CD14-positive monocyte (primary cell): ENCODE data around the gene OXNAD1. TPM values are rescaled to one million over a fixed set of nuclear protein-coding genes. Genes with fewer than 3 reads are reported as not detected.
A peak's percentile ranks its signal among the peaks of the same experiment; 100 is the strongest.

ENCODE experiments used
- DNase-seq, 3 donors: peaks; one replicate each; pipeline ENCODE4 v3.0.0-alpha.2; 2011 to 2022
- H2AFZ ChIP-seq: 2 replicates; pipeline ENCODE4 v1.6.0; 2012; ENCODE audit warnings: mild to moderate bottlenecking, low read depth, low read length, inconsistent platforms; ENCODE audit not compliant: insufficient read depth, poor library complexity, severe bottlenecking
- H3K27ac ChIP-seq, 2 donors: 1 replicate in 1 of 2; 2 replicates in 1 of 2; pipeline ENCODE4 v1.5.1; 2012 to 2013; ENCODE audit warnings: low read length in 2 of 2, control low read depth in 1 of 2, inconsistent platforms in 1 of 2, low read depth in 1 of 2, mild to moderate bottlenecking in 1 of 2
- H3K27me3 ChIP-seq, 2 donors: one replicate each; pipeline versions ENCODE4 v1.6.0 to v1.6.1; 2011 to 2013; ENCODE audit warnings: low read length in 2 of 2; ENCODE audit not compliant: control insufficient read depth in 2 of 2, insufficient read depth in 2 of 2
- H3K36me3 ChIP-seq, 2 donors: replicated peaks in 1 of 2; 1 replicate in 1 of 2; 2 replicates in 1 of 2; pipeline versions ENCODE4 v1.5.1 to v1.6.1; 2012 to 2013; ENCODE audit warnings: low read length in 2 of 2, control low read depth in 1 of 2, inconsistent platforms in 1 of 2, mild to moderate bottlenecking in 1 of 2; ENCODE audit not compliant: insufficient read depth in 2 of 2, control insufficient read depth in 1 of 2
- H3K4me1 ChIP-seq, 2 donors: 1 replicate in 1 of 2; 2 replicates in 1 of 2; pipeline versions ENCODE4 v1.5.1 to v1.6.1; 2012 to 2013; ENCODE audit warnings: low read length in 2 of 2, control low read depth in 1 of 2, inconsistent platforms in 1 of 2, mild to moderate bottlenecking in 1 of 2, moderate library complexity in 1 of 2; ENCODE audit not compliant: insufficient read depth in 2 of 2, control insufficient read depth in 1 of 2
- H3K4me2 ChIP-seq: replicated peaks from 2 replicates; pipeline ENCODE3; 2012; ENCODE audit warnings: low read length, moderate library complexity, mild to moderate bottlenecking; ENCODE audit not compliant: poor library complexity, severe bottlenecking; ENCODE audit errors: extremely low read depth
- H3K4me3 ChIP-seq, 3 experiments: fragments of 200-600 bp in 1 of 3; sonication (generic) in 1 of 3; replicated peaks in 1 of 3; 1 replicate in 2 of 3; 2 replicates in 1 of 3; pipeline ENCODE4 v1.5.1; 2011 to 2013; ENCODE audit warnings: low read length in 3 of 3, mild to moderate bottlenecking in 3 of 3, control low read depth in 2 of 3, low read depth in 2 of 3, inconsistent platforms in 1 of 3, moderate library complexity in 1 of 3
- H3K79me2 ChIP-seq: 2 replicates; pipeline ENCODE4 v1.6.0; 2012; ENCODE audit warnings: mild to moderate bottlenecking, control low read depth, inconsistent platforms, low read length, moderate library complexity; ENCODE audit not compliant: insufficient read depth
- H3K9ac ChIP-seq: 2 replicates; pipeline ENCODE4 v1.6.0; 2017; ENCODE audit warnings: low read length, mild to moderate bottlenecking; ENCODE audit not compliant: insufficient read depth, poor library complexity, severe bottlenecking
- H3K9me3 ChIP-seq, 2 donors: replicated peaks in 1 of 2; 1 replicate in 1 of 2; 2 replicates in 1 of 2; pipeline versions ENCODE4 v1.5.1 to v1.6.1; 2012 to 2013; ENCODE audit warnings: low read length in 2 of 2, control low read depth in 1 of 2; ENCODE audit not compliant: control insufficient read depth in 1 of 2, insufficient read depth in 1 of 2
- H4K20me1 ChIP-seq: 2 replicates; pipeline ENCODE4 v1.6.0; 2012; ENCODE audit warnings: mild to moderate bottlenecking, low read length, control low read depth, moderate library complexity; ENCODE audit not compliant: insufficient read depth
- H3K27ac Mint-ChIP-seq, 7 donors: one replicate each; pipeline ENCODE4 v1.8.0; 2020; ENCODE audit warnings: mild to moderate bottlenecking in 7 of 7, mixed read lengths in 7 of 7, moderate library complexity in 6 of 7, inconsistent platforms in 2 of 7
- H3K27me3 Mint-ChIP-seq, 3 donors: one replicate each; pipeline ENCODE4 v1.8.0; 2021 to 2022; ENCODE audit warnings: low read depth in 3 of 3, mild to moderate bottlenecking in 3 of 3, mixed read lengths in 3 of 3, moderate library complexity in 3 of 3, inconsistent platforms in 1 of 3
- H3K36me3 Mint-ChIP-seq, 2 donors: one replicate each; pipeline ENCODE4 v1.8.0; 2020; ENCODE audit warnings: mixed read lengths in 2 of 2, inconsistent platforms in 1 of 2, mild to moderate bottlenecking in 1 of 2
- H3K4me1 Mint-ChIP-seq: one replicate; pipeline ENCODE4 v1.8.0; 2020; ENCODE audit warnings: mild to moderate bottlenecking, mixed read lengths
- H3K4me3 Mint-ChIP-seq, 2 donors: one replicate each; pipeline ENCODE4 v1.8.0; 2020; ENCODE audit warnings: mild to moderate bottlenecking in 2 of 2, mixed read lengths in 2 of 2, moderate library complexity in 1 of 2
- H3K9me3 Mint-ChIP-seq, 7 donors: one replicate each; pipeline ENCODE4 v1.8.0; 2020 to 2022; ENCODE audit warnings: mixed read lengths in 7 of 7, mild to moderate bottlenecking in 6 of 7, moderate library complexity in 6 of 7, inconsistent platforms in 2 of 7
- WGBS: methylation state at CpG from one replicate; pipeline ENCODE4 v1.1.5; 2013; ENCODE audit warnings: missing lambda C conversion rate; ENCODE audit not compliant: insufficient coverage; 5-methylcytosine and 5-hydroxymethylcytosine counted together
- intact Hi-C, 2 donors: fragments of 100-400 bp; cut with micrococcal nuclease; formaldehyde crosslinking; loops; one replicate each; pipeline versions ENCODE4 v1.15.0 to v1.15.1; 2023
- polyA plus RNA-seq, 3 donors: library from polyadenylated mRNA; depleted of rRNA in 1 of 3; unstranded in 2 of 3; stranded (reverse) in 1 of 3; fragments of 300-500 nt in 2 of 3; fragments of >200 nt in 1 of 3; fragmentation: Illumina TruSeq in 2 of 3; gene quantifications; 1 replicate in 2 of 3; 2 replicates in 1 of 3; pipeline ENCODE4 v1.2.3, GENCODE V29; 2012 to 2021
- TF ChIP-seq, protein P1 (sequence below): fragments of 200-600 bp; IDR thresholded peaks from one replicate; pipeline ENCODE4 v1.8.0; 2022; ENCODE audit warnings: antibody characterized with exemption, mild to moderate bottlenecking

OXNAD1 gene
- polyA plus RNA-seq, 3 donors = 3.7 to 5.1 (median 4.4) TPM

DNA sequence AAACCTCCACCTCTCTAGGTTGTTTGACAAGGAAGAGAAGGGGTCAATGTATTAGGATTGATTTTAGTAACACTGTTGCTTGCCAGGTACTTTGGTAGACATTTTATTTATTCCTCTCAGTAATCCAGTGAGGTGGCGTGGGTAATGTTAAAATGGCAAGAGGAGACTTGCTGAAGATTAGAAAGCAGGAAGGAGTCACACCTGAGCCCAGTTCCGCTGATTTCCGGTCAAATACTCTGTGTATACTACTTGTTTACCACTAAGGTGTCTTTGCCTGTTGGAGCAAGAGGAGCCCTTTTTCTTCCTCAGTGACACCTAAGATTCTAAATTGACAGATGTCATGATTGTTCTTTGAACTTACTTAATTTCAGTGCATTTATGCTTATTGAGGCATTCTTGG is 1.7 kb downstream of the OXNAD1 start:
- peaks cover 0 to 2% (median 0%) of the 10 kb centered on the region in 3 donors for H3K27me3 Mint-ChIP-seq
- H3K4me1 Mint-ChIP-seq = peaks cover 17% of the 10 kb centered on the region
- peak overlapping the region in 4 of 7 donors; percentile 2 to 19 (median 8) for H3K27ac Mint-ChIP-seq
- H3K27ac ChIP-seq = peak overlapping the region in 1 of 2 donors; percentile 23
- no peak overlapping the region for H3K4me3 Mint-ChIP-seq
- DNase-seq = no peak
- peaks cover 22 to 23% of the 10 kb centered on the region in 2 donors for H3K36me3 ChIP-seq
- H3K4me3 ChIP-seq = no peak overlapping the region
- H3K4me2 ChIP-seq = no peak overlapping the region
- no peaks in the 10 kb centered on the region for H3K9me3 Mint-ChIP-seq
- WGBS = 100% methylated on average over 2 of the region's 3 CpGs
- TF ChIP-seq, protein P1, sequence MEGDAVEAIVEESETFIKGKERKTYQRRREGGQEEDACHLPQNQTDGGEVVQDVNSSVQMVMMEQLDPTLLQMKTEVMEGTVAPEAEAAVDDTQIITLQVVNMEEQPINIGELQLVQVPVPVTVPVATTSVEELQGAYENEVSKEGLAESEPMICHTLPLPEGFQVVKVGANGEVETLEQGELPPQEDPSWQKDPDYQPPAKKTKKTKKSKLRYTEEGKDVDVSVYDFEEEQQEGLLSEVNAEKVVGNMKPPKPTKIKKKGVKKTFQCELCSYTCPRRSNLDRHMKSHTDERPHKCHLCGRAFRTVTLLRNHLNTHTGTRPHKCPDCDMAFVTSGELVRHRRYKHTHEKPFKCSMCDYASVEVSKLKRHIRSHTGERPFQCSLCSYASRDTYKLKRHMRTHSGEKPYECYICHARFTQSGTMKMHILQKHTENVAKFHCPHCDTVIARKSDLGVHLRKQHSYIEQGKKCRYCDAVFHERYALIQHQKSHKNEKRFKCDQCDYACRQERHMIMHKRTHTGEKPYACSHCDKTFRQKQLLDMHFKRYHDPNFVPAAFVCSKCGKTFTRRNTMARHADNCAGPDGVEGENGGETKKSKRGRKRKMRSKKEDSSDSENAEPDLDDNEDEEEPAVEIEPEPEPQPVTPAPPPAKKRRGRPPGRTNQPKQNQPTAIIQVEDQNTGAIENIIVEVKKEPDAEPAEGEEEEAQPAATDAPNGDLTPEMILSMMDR = no peak
- no peaks in the 10 kb centered on the region for H4K20me1 ChIP-seq
- H3K9me3 ChIP-seq = no peaks in the 10 kb centered on the region
- no peaks in the 10 kb centered on the region for H3K27me3 ChIP-seq
- H3K36me3 Mint-ChIP-seq = peaks cover 20 to 22% of the 10 kb centered on the region in 2 donors
- no peak overlapping the region for H2AFZ ChIP-seq
- H3K4me1 ChIP-seq = peaks cover 22 to 37% of the 10 kb centered on the region in 2 donors
- peaks cover 68% of the 10 kb centered on the region for H3K79me2 ChIP-seq
- H3K9ac ChIP-seq = no peak overlapping the region
- intact Hi-C loops = loop anchor here (5.0 to 10.0 kb wide), 3 partner anchors 286 to 1478 kb away; partner anchors contain the start of genes BTD (in 1 of the 2), HACL1 (in 1 of the 2) and TBC1D5 (in 1 of the 2)

DNA sequence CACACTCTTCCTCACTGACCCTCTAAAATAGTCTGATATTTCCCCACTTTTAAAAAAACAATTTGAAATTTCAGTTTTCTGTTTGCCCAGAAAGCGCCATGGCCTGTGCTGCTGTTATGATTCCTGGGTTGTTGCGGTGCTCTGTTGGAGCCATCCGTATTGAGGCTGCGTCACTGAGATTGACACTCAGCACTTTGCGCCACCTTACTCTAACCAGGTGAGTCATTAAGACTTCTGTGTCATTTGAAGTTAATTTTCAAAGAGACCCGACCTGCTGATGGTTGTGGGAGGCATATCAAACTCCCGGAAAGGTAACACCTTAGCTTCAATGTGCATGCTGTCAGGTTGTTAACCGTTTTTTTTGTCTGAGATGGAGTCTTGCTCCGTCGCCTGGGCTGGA is 5.8 kb downstream of the OXNAD1 start:
- peaks cover 43 to 54% of the 10 kb centered on the region in 2 donors for H3K36me3 ChIP-seq

More for the DNA sequence above, 5.8 kb downstream of the OXNAD1 start:
- H3K27me3 ChIP-seq = no peaks in the 10 kb centered on the region
- H3K79me2 ChIP-seq = peaks cover 31% of the 10 kb centered on the region
- no peak overlapping the region for H3K4me2 ChIP-seq
- H3K4me1 ChIP-seq = peaks cover 2 to 5% of the 10 kb centered on the region in 2 donors
- no peak overlapping the region for H3K9ac ChIP-seq
- H4K20me1 ChIP-seq = no peaks in the 10 kb centered on the region
- no peak overlapping the region for H3K4me3 ChIP-seq
- no peaks in the 10 kb centered on the region for H3K9me3 ChIP-seq
- Mint-ChIP-seq H3K9me3 (no peaks in the 10 kb centered on the region), H3K4me1 (peaks cover 7% of the 10 kb centered on the region), H3K27ac (peak overlapping the region in 3 of 7 donors; percentile 21 to 52 (median 47)), H3K4me3 (no peak overlapping the region), H3K36me3 (peaks cover 42 to 44% of the 10 kb centered on the region in 2 donors), H3K27me3 (peaks cover 0 to 2% (median 0%) of the 10 kb centered on the region in 3 donors)
- intact Hi-C loops = no loop called here
- TF ChIP-seq, protein P1 = no peak
- WGBS = 100% methylated on average over 10 of the region's 10 CpGs
- H2AFZ ChIP-seq = no peak overlapping the region
- no peak for DNase-seq
- H3K27ac ChIP-seq = no peak overlapping the region
